GM18858 (cell line): ENCODE results near the gene NOL11.
"Not testable (repeated sequence)": the region's sequence is repeated elsewhere in the genome, so short reads cannot be mapped to it uniquely, and the experiment has no call there.

ENCODE experiments used
- ATAC-seq: cut with Tn5 transposase; IDR thresholded peaks from one replicate; pipeline ENCODE4 v1.9.1; 2021; ENCODE audit not compliant: unreplicated experiment

Gene NOL11

DNA sequence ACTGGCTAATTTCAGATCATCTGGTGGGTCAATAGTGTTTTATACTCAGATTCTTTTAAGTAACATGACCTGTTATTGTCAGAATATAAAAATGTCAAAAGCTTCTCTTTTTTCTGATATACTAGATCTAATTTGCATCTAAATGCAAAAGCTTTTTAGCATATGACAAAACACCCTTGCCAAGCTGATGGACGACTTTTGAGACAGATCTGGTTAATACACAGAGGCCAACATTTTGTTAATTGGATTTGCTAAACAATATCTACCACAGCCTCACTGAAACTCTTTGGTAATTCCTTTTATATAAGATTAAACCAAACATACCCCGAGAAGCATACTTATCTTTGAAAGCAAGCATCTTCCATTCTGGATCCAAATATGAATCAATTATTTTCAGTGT, 10.3 kb upstream of the NOL11 start:
- no peak for ATAC-seq

DNA sequence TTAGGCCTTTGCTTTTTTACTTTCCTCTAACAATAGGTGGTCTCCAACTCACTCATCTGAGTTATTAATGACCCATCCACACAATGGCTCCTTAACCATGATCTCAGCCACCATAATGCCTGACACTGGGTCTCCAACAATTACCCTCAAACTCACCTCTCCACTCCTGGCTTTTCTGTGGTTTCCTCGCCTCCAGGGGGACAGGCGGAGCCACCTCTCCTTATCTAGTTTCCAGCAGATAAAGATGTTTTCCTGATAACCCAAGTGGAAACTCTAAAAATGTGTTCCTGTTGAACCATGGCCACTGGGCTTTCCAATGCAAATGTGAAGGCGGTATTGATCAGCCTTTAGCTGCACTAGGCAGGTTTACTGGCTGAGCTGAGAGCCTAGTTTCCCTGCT, 9.4 kb upstream of the NOL11 start:
- no peak for ATAC-seq

DNA sequence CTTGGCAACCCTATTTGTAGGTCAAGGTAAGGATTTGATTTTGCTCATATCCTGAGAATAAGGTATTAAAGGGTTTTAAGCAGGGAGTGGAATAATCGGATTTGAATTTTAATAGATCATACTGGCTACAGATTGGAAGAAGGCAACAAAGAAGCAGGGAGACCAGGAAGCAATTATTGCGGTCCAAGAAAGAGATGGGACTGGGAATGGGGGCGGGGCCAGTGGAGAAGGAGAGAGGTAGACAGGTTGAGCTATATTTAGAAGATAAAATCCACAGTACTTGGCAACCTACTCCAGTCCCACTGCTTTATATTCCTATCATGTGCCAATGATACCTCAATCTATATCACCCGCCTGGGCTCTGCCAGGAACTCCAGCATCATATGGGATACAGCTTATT, 5.8 kb upstream of the NOL11 start:
- ATAC-seq = no peak

DNA sequence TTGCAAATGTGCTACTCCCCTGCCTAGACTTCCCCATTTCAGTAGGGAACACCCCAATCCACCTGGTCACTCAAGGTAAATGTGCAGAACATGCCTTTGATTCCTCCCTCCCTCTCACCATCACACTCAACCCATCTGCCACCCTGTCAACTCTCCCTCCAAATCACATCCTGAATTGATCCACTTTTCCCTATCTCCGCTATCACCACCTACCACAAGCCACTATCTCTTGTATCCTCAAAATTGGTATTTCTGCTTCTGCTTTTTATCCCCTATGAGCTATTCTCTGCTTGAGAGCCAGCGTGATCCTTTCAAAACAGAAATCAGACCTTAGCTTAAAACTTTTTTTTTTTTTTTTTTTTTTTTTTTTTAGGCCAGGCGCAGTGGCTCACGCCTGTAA, 5.4 kb upstream of the NOL11 start:
- no peak for ATAC-seq

DNA sequence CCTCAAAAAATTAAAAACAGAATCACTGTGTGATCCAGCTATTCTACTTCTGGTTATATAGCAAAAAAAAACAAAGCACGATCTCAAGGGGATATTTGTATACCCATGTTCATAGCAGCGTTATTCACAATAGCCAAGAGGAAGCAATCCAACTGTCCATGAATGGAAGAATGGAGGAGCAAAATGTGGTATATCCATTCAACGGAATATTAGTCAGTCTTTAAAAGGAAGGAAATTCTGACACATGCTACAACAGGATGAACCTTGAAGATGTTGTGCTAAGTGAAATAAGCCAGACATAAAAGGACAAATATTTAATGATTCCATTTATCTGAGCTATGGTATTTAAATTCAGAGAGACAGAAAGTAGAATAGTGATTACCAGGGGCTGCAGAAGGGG, 4.6 kb upstream of the NOL11 start:
- ATAC-seq = no peak

DNA sequence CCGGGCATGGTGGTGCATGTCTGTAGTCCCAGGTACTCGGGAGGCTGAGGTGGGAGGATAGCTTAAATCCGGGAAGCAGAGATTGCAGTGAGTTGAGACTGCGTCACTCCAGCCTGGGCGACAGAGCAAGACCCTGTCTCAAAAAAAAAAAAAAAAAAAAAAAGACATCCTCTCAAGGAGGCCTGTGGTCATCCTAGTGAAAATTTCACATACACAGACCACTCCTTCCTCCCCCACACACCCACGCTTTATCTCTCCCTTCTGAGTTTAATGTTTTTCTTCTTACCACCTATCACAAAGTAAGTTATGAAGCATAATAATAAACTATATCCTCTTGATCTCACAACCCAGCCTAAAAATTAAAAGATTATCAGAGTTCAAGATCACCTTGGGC, 1.3 kb upstream of the NOL11 start:
- no peak for ATAC-seq

DNA sequence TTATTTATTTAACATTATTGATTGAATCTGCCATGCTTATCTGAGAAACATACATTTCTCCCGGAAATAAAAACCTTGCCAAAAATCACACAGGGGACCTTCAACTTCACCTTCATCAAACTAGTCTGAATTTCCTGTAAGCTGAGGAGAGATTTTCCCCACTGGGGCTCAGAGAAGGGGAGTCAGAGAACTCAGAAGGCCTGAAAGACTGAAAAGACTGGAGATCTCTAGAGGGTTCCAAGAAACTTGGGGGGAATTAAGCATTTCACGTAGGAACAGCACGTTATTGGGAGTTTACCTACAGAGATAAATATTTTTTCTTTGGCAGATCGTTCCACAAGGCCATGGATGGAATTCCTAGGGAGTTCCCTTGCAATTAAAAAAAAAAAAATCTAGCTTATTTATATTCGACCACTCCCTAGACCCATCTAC, 528 bp upstream of the NOL11 start:
- no peak for ATAC-seq

DNA sequence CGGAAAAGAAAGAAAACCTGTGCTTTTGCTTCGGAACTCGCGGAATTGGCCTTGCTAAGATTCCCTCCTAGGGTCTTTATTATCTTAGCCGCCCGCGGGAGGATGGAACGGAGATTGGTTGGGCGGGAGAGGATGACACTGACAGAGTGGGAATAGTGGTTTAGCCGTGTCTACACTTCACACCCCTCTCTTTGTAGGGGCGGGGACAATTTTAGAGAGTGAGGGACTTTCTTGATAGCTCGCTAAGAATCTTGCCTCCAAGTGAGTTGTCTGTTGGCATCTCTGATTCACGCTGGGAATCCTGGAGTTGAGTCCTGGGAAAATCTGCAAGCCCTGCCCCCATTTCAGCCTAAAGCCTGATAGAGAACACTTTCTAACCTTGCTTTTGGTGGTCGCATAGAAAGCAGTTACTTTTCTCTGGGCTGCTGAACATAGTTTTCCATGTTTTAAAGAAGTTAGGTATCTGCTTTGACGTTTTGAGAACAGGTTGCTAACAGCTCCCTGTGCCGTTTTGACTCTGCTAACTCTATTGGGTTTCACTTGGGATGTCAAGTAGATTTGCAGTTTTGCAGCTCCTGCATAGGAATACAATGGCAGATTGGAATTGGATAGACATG, 697 bp downstream of the NOL11 start:
- no peak for ATAC-seq

DNA sequence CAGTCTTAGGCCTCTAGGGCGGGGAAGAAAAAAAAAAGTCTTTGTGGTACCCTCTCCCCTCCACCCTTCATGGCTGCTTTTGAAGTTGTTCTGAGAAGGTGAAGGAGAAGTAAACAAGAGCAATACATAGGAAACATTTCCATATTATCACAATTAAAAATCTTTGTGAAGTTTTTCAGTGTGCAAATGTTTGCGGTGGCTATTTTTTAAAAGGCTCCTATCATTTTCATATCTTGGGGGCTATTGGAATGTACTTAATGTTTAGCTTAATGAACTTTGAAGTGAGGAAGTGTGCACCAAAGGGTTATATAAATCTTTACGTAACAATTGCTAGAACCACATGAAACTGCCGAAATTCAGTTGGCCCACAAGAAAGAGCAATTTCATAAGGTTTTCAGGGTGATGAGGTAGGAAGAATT, 7.6 kb downstream of the NOL11 start:
- ATAC-seq = no peak

DNA sequence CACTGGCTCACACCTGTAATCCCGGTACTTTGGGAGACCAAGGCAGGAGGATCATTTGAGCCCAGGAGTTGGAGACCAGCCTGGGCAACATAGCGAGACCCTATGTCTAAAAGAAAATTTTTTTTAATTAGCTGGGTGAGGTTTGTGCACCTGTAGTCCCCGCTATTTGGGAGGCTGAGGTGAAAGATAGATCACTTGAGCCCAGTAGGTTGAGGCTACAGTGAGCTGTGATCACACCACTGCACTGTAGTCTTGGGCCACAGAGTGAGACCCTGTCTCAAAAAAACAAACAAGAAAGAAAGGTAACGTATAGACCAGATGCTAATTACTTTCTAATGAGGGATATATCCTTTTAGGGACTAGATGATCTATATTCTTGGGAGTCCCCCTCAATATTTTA, 8.1 kb downstream of the NOL11 start:
- ATAC-seq = no peak

DNA sequence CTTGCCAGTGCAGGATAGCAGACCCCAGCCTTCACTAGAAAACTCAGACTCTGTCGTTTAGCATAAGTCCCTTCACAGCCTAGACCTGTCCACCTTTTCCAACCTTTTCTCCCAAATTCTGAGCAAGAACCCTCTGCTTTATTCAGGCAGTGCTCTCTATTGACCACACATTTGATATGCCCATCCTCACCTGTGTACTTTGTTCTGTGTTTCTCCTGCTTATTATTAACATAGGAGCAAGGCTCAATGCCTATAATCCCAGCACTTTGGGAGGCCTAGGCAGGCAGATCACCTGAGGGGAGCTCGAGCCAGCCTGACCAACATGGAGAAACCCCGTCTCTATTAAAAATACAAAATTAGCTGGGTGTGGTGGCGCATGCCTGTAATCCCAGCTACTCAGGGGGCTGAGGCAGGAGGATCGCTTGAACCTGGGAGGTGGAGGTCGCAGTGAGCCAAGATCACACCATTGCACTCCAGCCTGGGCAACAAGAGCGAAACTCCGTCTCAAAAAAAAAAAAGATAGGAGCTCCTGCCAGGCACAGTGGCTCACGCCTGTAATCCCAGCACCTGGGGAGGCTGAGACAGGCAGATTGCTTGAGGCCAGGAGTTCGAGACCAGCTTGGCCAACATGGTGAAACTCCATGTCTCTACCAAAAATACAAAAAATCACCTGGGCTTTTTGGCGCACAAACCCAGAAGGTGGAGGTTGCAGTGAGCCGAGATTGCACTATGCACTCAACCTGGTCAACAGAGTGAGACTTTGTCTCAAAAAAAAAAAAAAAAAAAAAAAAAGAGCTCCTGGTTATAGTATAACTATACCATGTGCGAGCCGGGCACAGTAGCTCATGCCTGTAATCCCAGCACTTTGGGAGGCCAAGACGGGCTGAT, 9.7 kb downstream of the NOL11 start:
- not testable (repeated sequence) for ATAC-seq

DNA sequence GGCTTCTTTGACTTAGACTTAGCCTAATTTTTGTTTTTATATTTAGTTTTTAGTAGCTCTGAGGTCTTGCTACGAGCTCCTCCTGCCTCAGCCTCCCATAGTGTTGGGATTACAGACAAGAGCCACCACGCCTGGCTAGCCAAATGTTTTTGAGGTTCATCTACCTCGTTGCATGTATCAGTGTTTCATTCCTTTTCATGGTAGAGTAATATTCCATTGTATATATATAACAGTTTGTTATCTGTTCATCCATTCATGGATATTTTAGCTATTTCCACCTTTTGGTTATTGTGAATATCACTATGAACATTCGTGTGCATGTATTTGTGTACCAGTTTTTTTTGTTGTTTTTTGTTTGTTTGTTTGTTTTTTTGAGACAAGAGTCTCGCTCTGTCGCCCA, 12.2 kb downstream of the NOL11 start:
- no peak for ATAC-seq

DNA sequence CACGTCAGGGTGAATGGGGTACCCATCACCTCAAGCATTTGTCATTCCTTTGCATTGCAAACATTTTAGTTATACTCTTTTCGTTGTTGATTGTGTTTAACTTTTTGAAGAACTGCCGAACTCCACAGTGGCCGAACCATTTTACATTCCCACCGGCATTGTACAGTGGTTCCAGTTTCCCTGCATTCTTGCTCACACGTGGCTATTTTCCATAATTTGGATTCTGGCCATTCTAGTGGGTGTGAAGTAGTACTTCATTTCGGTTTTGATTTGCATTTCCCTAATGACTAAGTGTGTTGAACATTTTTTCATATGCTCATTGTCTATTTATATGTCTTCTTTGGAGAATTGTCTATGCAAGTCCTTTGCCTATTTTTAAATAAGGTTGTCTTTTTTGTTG, 13.0 kb downstream of the NOL11 start:
- no peak for ATAC-seq

DNA sequence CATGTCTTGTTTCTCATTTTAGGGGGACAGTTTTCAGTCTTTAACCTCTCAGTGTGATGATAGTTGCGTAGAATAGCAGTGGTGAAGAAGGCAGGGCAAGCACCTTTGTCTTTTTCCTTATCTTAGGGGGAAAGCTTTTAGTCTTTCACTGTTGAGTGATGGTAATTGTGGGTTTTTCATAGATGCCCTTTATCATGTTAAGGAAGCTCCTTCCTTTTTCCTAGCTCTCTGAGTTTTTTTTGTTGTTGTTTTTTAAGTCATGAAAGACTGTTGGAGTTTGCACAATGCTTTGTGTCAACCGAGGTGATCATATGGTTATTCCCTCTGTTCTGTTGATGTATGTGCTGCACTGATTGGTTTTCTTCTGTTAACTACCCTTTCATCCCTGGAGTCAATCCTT, 15.7 kb downstream of the NOL11 start:
- ATAC-seq = no peak

DNA sequence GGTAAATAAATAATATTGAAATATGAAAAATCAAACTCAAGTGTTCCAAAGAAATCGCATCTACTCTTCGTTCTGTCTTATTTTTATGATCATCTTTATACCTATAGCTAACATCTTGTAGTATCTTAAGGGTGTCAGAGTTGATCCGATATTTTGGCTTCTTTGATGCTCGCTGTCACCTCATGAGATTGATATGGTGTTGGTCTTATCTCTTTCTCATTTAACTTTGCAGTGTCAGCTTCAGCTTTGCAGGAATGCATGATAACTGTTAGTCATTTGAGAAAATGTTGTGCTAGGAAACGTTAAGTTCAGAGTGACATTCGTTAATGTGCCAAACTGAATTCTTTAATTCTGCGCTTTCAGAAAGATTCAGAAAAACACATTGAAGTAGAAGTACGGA, 19.4 kb downstream of the NOL11 start:
- ATAC-seq = no peak

DNA sequence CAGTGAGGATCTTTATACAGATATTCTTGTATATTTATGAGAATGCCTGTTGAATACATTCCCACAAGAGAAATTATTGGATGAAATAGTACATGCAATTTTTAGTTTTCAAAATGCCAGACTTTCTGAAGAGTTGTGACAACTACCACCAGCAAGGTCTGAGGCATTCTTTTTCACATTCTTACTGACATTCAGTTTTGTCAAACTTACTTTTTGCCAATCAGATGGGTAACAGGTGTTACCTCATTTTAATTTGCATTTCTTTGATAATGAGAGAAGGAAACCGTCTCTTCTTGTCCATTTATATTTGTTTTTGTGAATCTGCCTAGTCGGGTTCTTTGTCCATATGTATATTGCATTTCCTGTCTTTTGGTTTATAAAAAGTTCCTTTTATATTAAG, 24.3 kb downstream of the NOL11 start:
- ATAC-seq = no peak

DNA sequence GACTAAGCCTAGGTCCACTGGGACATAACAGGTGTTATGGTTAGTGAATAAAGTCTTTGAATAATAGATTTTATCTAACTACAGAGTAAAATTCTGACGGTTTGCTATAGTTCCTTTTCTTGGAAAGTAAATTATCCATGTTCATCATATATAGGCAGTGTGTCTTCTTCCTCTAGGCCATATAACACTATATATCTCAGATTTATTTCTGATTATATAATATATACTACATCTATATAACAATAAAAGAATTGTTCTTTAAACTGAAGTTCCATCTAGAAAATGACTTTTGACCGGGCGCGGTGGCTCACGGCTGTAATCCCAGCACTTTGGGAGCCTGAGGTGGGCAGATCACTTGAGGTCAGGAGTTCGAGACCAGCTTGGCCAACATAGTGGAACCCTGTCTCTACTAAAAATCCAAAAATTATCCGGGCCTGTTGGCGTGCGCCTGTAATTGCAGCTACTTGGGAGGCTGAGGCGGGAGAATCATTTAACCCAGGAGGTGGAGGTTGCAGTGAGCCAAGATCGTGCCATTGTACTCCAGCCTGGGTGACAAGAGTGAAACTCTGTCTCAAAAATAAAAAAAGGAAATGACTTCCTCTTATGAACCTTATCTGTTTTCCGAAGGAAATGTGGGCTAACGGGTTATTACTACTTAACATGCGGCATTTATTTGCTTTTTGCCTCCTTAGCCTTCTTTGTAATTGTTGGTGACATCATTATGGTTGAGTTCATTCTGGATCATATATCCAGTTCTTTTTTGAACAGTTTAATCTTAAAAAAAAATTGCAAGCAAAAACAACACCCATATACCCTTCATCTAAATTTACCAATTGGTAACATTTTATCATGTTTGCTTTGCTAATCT, 29.2 kb downstream of the NOL11 start:
- no peak for ATAC-seq

DNA sequence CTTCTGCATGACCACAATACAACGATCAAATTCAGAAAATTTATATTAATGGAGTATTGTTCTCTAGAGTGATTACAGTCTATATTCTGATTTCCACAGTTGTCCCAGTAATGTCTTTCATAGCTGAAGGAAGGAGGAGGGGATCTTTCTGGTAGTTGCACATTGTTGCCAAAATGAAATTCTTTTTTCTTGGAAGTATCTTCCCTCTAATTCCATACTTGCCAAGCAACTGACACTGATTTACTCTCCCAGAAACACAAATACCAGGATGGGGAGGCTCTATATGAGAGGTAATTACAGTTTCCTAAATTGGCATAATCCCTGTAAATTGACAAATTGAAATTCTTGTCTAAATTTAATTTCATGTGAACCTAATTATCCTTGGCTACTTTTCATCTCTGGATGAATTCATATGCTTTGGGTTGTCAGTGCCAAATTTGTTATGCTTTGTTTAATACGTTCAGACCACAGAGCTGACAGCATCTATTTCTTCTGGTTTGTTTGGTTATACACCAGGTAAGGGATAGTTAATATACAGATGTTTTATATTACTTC, 30.0 kb downstream of the NOL11 start:
- ATAC-seq = no peak

DNA sequence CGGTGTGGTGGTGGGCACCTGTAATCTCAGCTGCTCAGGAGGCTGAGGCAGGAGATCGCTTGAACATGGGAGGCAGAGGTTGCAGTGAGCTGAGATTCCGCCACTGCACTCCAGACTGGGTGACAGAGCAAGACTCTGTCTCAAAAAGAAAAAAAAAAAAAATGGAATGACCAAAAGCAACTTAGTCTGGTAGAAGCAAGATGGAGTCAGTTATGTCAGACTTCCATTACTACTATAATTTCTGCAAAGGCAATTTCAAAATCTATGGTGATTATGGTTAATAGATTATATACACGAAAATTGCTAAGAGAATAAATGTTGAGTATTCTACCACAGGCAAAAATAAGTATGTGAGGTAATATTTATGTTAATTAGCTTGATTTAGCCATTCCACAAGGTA, 32.3 kb downstream of the NOL11 start:
- ATAC-seq = no peak

DNA sequence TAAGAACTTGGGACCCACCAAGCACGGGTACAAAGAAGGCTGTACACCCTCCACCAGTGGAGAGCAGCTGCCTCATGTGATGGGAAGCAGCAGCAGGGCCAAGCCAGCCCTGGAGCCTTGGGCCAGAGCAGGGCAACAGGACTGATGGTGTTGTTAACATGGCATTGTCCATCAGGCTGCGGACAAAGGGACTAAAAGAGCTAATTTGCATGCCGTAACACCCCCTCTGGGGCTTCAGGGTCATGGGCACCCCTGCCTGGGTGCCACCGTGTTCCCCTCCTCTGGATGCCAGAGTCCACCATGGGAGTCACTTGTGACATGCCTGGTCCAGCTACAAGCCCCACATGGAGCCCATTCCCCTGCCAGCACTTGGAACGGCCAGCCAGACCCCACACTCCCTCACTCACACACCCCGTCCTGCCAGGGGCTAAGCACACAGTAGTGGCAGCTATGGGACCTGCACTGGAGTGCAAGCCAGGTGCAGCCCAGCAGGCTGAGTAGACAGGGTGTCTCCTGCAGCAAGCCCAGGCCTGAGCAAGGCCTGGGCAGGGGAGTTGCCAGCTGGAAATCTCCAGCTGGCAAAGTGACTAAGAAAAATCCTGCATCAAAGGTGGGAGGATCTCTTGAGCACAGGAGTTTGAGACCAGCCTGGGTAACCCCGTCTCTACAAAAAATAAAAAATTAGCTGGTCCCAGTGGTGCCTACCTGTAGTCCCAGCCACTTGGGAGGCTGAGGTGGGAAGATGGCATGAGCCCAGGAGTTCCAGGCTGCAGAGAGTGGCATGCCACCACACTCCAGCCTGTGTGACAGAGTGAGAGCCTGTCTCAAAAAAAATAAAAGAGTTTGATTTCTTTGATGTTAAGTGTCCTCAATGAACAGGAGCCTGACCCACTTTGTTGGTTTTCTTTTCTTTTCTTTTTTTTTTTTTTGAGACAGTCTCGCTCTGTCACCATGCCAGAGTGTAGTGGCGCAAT, 33.7 kb downstream of the NOL11 start:
- no peak for ATAC-seq
